ENCODE results near the gene MAP2K4.

The MAP2K4 gene

DNA sequence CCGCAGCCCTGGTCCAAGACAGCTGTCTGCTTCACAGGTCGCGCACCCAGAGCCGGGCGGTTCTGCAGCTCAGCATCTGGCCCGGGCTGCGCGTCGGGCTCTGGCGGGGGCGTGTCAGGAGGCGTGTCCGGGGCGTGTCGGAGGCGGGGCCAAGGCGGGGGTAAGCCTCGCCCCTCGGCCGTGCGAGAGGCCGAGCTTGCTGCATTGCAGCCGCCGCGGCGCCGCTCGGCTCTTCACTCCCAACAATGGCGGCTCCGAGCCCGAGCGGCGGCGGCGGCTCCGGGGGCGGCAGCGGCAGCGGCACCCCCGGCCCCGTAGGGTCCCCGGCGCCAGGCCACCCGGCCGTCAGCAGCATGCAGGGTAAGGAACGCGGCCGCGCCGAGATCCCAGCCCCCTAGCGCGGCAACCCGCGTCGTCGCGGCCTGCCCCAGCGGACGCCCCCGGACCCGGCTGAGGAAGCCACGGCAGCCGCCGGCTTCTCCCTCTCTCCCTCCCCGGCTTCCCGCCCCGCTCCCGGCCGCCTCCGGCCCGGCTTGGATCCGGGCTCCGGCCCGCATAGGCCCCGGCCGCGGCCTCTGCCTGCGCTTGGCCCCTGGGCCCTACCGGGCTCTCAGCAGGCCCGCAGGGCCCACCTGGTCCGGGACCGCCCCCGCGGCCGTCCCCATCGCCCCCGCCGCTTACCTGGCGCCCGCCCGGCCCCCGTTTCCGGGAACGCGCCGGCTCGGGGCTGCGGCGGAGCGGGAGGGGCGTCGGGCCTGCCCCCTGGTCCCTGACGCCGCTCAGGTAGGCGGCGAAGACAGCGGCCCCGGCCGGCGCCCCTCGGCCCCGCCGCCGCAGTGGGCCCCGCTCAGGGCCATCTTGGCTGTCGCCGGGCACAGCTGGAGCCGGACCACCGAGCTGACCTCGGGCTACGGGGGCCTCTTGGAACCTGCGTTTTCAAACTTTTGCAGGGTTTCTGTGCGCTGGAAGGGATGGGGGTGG is at the start of gene MAP2K4:
Gene MAP2K4, plus strand, starts transcription at position 236 of the 981 bp plus-strand sequence. Its CDS starts 10 bp downstream, at position 246.
- POLR2A ChIA-PET = interaction anchor here (0.5 to 4.4 kb wide), 17 partner anchors 10 to 1321 kb away, joined by 3 to 70 read pairs (median 4); partner anchors contain the start of genes ELAC2 and ZNF18
- no peaks in the 10 kb centered on the region for H3K9me3 ChIP-seq (ENCODE audit: control insufficient read depth, insufficient read depth, low read depth, low read length)
- CTCF ChIA-PET = interaction anchor here (0.5 to 1.0 kb wide), 5 partner anchors 9 to 666 kb away, joined by 3 to 5 read pairs (median 3); no protein-coding TSS in a partner anchor
- H3K4me1 ChIP-seq (ENCODE audit: control insufficient read depth, insufficient read depth, low read length) = peaks cover 31% of the 10 kb centered on the region
- H3K4me3 ChIP-seq (ENCODE audit: low read depth, low read length) = peak within 1 kb of the TSS; percentile 80
- H3K36me3 ChIP-seq (ENCODE audit: control insufficient read depth in 2 of 2, insufficient read depth in 1 of 2, low read length in 2 of 2) = peaks cover 0 to 6% of the 10 kb centered on the region in 2 experiments; a peak in 1 of 3 replicates
- H3K27ac ChIP-seq (ENCODE audit: extremely low read depth, low read depth, low read length) = peak within 1 kb of the TSS; percentile 87
- TF ChIP-seq RBAK (tag by site-specific recombination; IDR thresholded peaks at IDR 0.05) = no peak
- no peak for TF ChIP-seq ZNF324 (tag by site-specific recombination; IDR thresholded peaks at IDR 0.05)
- TF ChIP-seq ZNF211 (tag by site-specific recombination; IDR thresholded peaks at IDR 0.05; ENCODE audit: low read depth) = no peak
- no peak for TF ChIP-seq WT1 (tag by site-specific recombination; IDR thresholded peaks at IDR 0.05)
- no peak for TF ChIP-seq ZNF175 (tag by site-specific recombination; IDR thresholded peaks at IDR 0.05)
- TF ChIP-seq ZNF214 (tag by site-specific recombination; IDR thresholded peaks at IDR 0.05; ENCODE audit: borderline replicate concordance) = no peak
- TF ChIP-seq ZNF37A (tag by site-specific recombination; IDR thresholded peaks at IDR 0.05) = no peak
- no peak for TF ChIP-seq ZNF544 (tag by site-specific recombination; IDR thresholded peaks at IDR 0.05)
- TF ChIP-seq ZNF19 (tag by site-specific recombination; IDR thresholded peaks at IDR 0.05; ENCODE audit: low read depth) = no peak
- TF ChIP-seq ZNF548 (tag by site-specific recombination; IDR thresholded peaks at IDR 0.05) = no peak
- TF ChIP-seq ZNF184 (tag by site-specific recombination; IDR thresholded peaks at IDR 0.05) = no peak
- TF ChIP-seq ZNF391 (tag by site-specific recombination; IDR thresholded peaks at IDR 0.05; ENCODE audit: borderline replicate concordance, low read depth) = no peak
- TF ChIP-seq ZBTB8A (tag by site-specific recombination; IDR thresholded peaks at IDR 0.05) = peak; percentile 61; the same call in 1 of the 2 replicates
- TF ChIP-seq ZNF561 (tag by site-specific recombination; IDR thresholded peaks at IDR 0.05; ENCODE audit: borderline replicate concordance) = no peak
- no peak for TF ChIP-seq ZFHX2 (tag by site-specific recombination; conservative IDR thresholded peaks at IDR 0.05)
- TF ChIP-seq HOXC10 (CRISPR knock-in tag; IDR thresholded peaks at IDR 0.05) = no peak
- no peak for TF ChIP-seq ZNF670 (tag by site-specific recombination; IDR thresholded peaks at IDR 0.05; ENCODE audit: low read depth)
- no peak for TF ChIP-seq TRIM28 (IDR thresholded peaks at IDR 0.05; ENCODE audit: borderline replicate concordance, low read length)
- TF ChIP-seq ZBTB20 (tag by site-specific recombination; IDR thresholded peaks at IDR 0.05) = peak; percentile 59
- TF ChIP-seq ZNF600 (tag by site-specific recombination; IDR thresholded peaks at IDR 0.05) = peak; percentile 83
- TF ChIP-seq YY2 (tag by site-specific recombination; IDR thresholded peaks at IDR 0.05) = no peak
- TF ChIP-seq, protein P1, sequence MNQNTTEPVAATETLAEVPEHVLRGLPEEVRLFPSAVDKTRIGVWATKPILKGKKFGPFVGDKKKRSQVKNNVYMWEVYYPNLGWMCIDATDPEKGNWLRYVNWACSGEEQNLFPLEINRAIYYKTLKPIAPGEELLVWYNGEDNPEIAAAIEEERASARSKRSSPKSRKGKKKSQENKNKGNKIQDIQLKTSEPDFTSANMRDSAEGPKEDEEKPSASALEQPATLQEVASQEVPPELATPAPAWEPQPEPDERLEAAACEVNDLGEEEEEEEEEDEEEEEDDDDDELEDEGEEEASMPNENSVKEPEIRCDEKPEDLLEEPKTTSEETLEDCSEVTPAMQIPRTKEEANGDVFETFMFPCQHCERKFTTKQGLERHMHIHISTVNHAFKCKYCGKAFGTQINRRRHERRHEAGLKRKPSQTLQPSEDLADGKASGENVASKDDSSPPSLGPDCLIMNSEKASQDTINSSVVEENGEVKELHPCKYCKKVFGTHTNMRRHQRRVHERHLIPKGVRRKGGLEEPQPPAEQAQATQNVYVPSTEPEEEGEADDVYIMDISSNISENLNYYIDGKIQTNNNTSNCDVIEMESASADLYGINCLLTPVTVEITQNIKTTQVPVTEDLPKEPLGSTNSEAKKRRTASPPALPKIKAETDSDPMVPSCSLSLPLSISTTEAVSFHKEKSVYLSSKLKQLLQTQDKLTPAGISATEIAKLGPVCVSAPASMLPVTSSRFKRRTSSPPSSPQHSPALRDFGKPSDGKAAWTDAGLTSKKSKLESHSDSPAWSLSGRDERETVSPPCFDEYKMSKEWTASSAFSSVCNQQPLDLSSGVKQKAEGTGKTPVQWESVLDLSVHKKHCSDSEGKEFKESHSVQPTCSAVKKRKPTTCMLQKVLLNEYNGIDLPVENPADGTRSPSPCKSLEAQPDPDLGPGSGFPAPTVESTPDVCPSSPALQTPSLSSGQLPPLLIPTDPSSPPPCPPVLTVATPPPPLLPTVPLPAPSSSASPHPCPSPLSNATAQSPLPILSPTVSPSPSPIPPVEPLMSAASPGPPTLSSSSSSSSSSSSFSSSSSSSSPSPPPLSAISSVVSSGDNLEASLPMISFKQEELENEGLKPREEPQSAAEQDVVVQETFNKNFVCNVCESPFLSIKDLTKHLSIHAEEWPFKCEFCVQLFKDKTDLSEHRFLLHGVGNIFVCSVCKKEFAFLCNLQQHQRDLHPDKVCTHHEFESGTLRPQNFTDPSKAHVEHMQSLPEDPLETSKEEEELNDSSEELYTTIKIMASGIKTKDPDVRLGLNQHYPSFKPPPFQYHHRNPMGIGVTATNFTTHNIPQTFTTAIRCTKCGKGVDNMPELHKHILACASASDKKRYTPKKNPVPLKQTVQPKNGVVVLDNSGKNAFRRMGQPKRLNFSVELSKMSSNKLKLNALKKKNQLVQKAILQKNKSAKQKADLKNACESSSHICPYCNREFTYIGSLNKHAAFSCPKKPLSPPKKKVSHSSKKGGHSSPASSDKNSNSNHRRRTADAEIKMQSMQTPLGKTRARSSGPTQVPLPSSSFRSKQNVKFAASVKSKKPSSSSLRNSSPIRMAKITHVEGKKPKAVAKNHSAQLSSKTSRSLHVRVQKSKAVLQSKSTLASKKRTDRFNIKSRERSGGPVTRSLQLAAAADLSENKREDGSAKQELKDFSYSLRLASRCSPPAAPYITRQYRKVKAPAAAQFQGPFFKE (tag by site-specific recombination; IDR thresholded peaks at IDR 0.05; ENCODE audit: borderline replicate concordance) = no peak
- no peak for TF ChIP-seq ZBTB1 (tag by site-specific recombination; IDR thresholded peaks at IDR 0.05)
- no peak for TF ChIP-seq ZNF514 (tag by site-specific recombination; IDR thresholded peaks at IDR 0.05)
- TF ChIP-seq ZNF404 (tag by site-specific recombination; IDR thresholded peaks at IDR 0.05) = no peak
- no peak for TF ChIP-seq ZNF114 (tag by site-specific recombination; IDR thresholded peaks at IDR 0.05)
- TF ChIP-seq ZNF394 (tag by site-specific recombination; IDR thresholded peaks at IDR 0.05; ENCODE audit: borderline replicate concordance) = no peak
- TF ChIP-seq ZNF555 (tag by site-specific recombination; conservative IDR thresholded peaks at IDR 0.05) = no peak
- TF ChIP-seq, protein P2, sequence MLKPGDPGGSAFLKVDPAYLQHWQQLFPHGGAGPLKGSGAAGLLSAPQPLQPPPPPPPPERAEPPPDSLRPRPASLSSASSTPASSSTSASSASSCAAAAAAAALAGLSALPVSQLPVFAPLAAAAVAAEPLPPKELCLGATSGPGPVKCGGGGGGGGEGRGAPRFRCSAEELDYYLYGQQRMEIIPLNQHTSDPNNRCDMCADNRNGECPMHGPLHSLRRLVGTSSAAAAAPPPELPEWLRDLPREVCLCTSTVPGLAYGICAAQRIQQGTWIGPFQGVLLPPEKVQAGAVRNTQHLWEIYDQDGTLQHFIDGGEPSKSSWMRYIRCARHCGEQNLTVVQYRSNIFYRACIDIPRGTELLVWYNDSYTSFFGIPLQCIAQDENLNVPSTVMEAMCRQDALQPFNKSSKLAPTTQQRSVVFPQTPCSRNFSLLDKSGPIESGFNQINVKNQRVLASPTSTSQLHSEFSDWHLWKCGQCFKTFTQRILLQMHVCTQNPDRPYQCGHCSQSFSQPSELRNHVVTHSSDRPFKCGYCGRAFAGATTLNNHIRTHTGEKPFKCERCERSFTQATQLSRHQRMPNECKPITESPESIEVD (tag by site-specific recombination; IDR thresholded peaks at IDR 0.05) = no peak
- TF ChIP-seq GLIS2 (tag by site-specific recombination; IDR thresholded peaks at IDR 0.05) = no peak
